ENCODE data around the gene MAK. TPM values are rescaled to one million over a fixed set of nuclear protein-coding genes. Genes with fewer than 3 reads are reported as not detected.

MAK gene
- total RNA-seq, 2 experiments from 2014 or later, result 0.10 TPM; not detected in 1

GRCh38 chr6:10779076-10779475 is 59.3 kb downstream of the MAK start:
- H3K79me2 ChIP-seq (ENCODE audit: insufficient read depth, low read depth, low read length), result no peaks in the 10 kb centered on the region
- CTCF ChIA-PET (ENCODE audit: unreplicated experiment), result no interaction called here
- no peak overlapping the region for H2AFZ ChIP-seq (ENCODE audit: low read length)
- H3K4me2 ChIP-seq (ENCODE audit: low read length), result no peak overlapping the region
- POLR2A ChIA-PET, result interaction anchor here (0.6 to 1.2 kb wide), 3 partner anchors 9 to 595 kb away, joined by 3 to 5 read pairs (median 4); no protein-coding TSS in a partner anchor
- intact Hi-C loops (cut with micrococcal nuclease; ENCODE audit: unreplicated experiment), result no loop called here
- DNase-seq (ENCODE audit: low spot score), result no peak
- no peaks in the 10 kb centered on the region for H3K4me1 ChIP-seq (ENCODE audit: insufficient read depth, low read length, poor library complexity, severe bottlenecking)
- H4K20me1 ChIP-seq (ENCODE audit: insufficient read depth, low read length), result no peaks in the 10 kb centered on the region
- BruUV-seq (replicated peaks), result no TSS peak
- TF ChIP-seq, protein P1, sequence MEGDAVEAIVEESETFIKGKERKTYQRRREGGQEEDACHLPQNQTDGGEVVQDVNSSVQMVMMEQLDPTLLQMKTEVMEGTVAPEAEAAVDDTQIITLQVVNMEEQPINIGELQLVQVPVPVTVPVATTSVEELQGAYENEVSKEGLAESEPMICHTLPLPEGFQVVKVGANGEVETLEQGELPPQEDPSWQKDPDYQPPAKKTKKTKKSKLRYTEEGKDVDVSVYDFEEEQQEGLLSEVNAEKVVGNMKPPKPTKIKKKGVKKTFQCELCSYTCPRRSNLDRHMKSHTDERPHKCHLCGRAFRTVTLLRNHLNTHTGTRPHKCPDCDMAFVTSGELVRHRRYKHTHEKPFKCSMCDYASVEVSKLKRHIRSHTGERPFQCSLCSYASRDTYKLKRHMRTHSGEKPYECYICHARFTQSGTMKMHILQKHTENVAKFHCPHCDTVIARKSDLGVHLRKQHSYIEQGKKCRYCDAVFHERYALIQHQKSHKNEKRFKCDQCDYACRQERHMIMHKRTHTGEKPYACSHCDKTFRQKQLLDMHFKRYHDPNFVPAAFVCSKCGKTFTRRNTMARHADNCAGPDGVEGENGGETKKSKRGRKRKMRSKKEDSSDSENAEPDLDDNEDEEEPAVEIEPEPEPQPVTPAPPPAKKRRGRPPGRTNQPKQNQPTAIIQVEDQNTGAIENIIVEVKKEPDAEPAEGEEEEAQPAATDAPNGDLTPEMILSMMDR (conservative IDR thresholded peaks at IDR 0.05; ENCODE audit: low read length), result no peak
- TF ChIP-seq EZH2phosphoT487 (IDR thresholded peaks at IDR 0.05; ENCODE audit: borderline replicate concordance, low read depth, low read length), result no peak
- peaks cover 6% of the 10 kb centered on the region for H3K36me3 ChIP-seq (ENCODE audit: insufficient read depth, low read length)
- H3K9me2 ChIP-seq (ENCODE audit: insufficient read depth, low read length), result no peaks in the 10 kb centered on the region
- no peak overlapping the region for H3K4me3 ChIP-seq (ENCODE audit: low read depth, low read length, poor library complexity, severe bottlenecking)
- no peak overlapping the region for H3K27ac ChIP-seq (ENCODE audit: low read depth, low read length, poor library complexity, severe bottlenecking)
- no peaks in the 10 kb centered on the region for H3K9me3 ChIP-seq (ENCODE audit: low read length)

DNA sequence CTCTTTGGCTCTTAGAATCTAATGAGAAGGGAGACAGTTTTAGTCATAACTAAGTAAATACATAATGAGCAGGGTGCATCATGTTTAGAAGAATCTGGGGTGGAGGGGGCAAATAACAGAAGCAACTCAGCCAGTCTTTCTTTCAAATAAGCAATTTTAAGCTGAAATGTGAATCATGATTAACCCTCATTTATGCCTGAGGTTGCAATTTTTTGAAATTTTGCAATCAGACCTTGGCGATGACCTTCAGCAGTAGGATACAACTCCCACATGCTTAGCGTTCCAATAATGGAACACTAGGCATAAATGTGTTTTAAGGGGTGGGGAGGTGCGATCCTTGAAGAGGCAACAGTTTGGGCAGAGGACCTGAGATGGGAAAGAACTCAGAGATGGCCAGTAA is 60.1 kb downstream of the MAK start:
- Histone ChIP-seq H3K9me3 (ENCODE audit: low read length) (no peaks in the 10 kb centered on the region), H3K36me3 (ENCODE audit: insufficient read depth, low read length) (peaks cover 6% of the 10 kb centered on the region), H3K79me2 (ENCODE audit: insufficient read depth, low read depth, low read length) (no peaks in the 10 kb centered on the region), H4K20me1 (ENCODE audit: insufficient read depth, low read length) (no peaks in the 10 kb centered on the region), H3K4me1 (ENCODE audit: insufficient read depth, low read length, poor library complexity, severe bottlenecking) (no peaks in the 10 kb centered on the region), H3K27ac (ENCODE audit: low read depth, low read length, poor library complexity, severe bottlenecking) (no peak overlapping the region), H3K4me3 (ENCODE audit: low read depth, low read length, poor library complexity, severe bottlenecking) (no peak overlapping the region), H2AFZ (ENCODE audit: low read length) (no peak overlapping the region), H3K4me2 (ENCODE audit: low read length) (no peak overlapping the region), H3K9me2 (ENCODE audit: insufficient read depth, low read length) (no peaks in the 10 kb centered on the region)
- ChIA-PET POLR2A (interaction anchor here (1.2 kb wide), 1 partner anchor 249 kb away, joined by 4 read pairs; no protein-coding TSS in a partner anchor), CTCF (ENCODE audit: unreplicated experiment) (no interaction called here)
- BruUV-seq (replicated peaks), result no TSS peak
- no peak for TF ChIP-seq EZH2phosphoT487 (IDR thresholded peaks at IDR 0.05; ENCODE audit: borderline replicate concordance, low read depth, low read length)
- TF ChIP-seq, protein P1 (conservative IDR thresholded peaks at IDR 0.05; ENCODE audit: low read length), result no peak
- DNase-seq (ENCODE audit: low spot score), result no peak
- intact Hi-C loops (cut with micrococcal nuclease; ENCODE audit: unreplicated experiment), result no loop called here

DNA sequence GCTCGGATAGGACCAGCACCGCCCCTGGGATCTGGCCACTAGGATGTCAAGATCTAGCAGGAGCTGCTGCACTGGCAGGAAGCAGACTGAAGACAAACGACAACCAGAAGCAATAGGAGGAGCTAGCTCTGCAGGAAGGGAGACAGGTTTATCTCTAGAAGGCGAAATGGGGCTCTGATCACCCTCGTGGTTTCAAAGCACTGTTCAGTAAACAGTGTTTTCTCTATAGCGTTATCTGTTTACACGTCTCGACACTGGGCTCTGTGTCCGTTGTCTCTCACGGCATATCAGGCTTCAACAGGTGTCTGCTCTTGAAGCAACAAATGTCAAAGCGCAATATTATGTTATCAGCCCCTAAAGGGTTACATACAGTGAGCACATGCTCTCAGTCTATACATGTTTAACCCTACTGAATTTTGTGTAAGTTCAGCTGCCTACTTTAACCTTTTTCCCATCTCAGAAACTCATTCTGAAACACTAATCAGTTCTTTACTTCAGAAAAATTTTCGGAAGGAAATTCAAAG is 66.9 kb downstream of the MAK start:
- Histone ChIP-seq H3K4me3 (ENCODE audit: low read depth, low read length, poor library complexity, severe bottlenecking) (no peak overlapping the region), H3K79me2 (ENCODE audit: insufficient read depth, low read depth, low read length) (no peaks in the 10 kb centered on the region), H3K4me1 (ENCODE audit: insufficient read depth, low read length, poor library complexity, severe bottlenecking) (no peaks in the 10 kb centered on the region), H3K36me3 (ENCODE audit: insufficient read depth, low read length) (peaks cover 6% of the 10 kb centered on the region), H4K20me1 (ENCODE audit: insufficient read depth, low read length) (no peaks in the 10 kb centered on the region), H3K4me2 (ENCODE audit: low read length) (no peak overlapping the region), H3K9me3 (ENCODE audit: low read length) (no peaks in the 10 kb centered on the region), H3K9me2 (ENCODE audit: insufficient read depth, low read length) (no peaks in the 10 kb centered on the region), H2AFZ (ENCODE audit: low read length) (no peak overlapping the region), H3K27ac (ENCODE audit: low read depth, low read length, poor library complexity, severe bottlenecking) (no peak overlapping the region)
- ChIA-PET POLR2A (interaction anchor here (0.5 to 1.5 kb wide), 2 partner anchors 12 to 238 kb away, joined by 3 to 4 read pairs; no protein-coding TSS in a partner anchor), CTCF (ENCODE audit: unreplicated experiment) (no interaction called here)
- no peak for DNase-seq (ENCODE audit: low spot score)
- intact Hi-C loops (cut with micrococcal nuclease; ENCODE audit: unreplicated experiment), result no loop called here
- no TSS peak for BruUV-seq (replicated peaks)
- no peak for TF ChIP-seq EZH2phosphoT487 (IDR thresholded peaks at IDR 0.05; ENCODE audit: borderline replicate concordance, low read depth, low read length)
- TF ChIP-seq, protein P1 (conservative IDR thresholded peaks at IDR 0.05; ENCODE audit: low read length), result no peak

Data from OCI-LY7 (cell line).